Spinal cord (tissue), 10 donors: ENCODE measurements around the gene SPATA24. TPM values are rescaled to one million over a fixed set of nuclear protein-coding genes. Genes with fewer than 3 reads are reported as not detected.
"Not testable (repeated sequence)": the region's sequence is repeated elsewhere in the genome, so short reads cannot be mapped to it uniquely, and the experiment has no call there.

Source experiments
- DNase-seq, 6 donors: peaks; one replicate each; pipeline versions ENCODE4 v3.0.0 to v3.0.0-alpha.2; 2013 to 2015; ENCODE audit warnings: low spot score in 6 of 6, low read depth in 4 of 6
- H3K27ac ChIP-seq: one replicate; pipeline ENCODE4 v1.5.1; 2013; ENCODE audit warnings: low read depth, low read length, control low read depth
- H3K27me3 ChIP-seq: one replicate; pipeline ENCODE4 v1.6.1; 2013; ENCODE audit warnings: low read length; ENCODE audit not compliant: control insufficient read depth, insufficient read depth
- H3K36me3 ChIP-seq: one replicate; pipeline ENCODE4 v1.6.1; 2013; ENCODE audit warnings: low read length; ENCODE audit not compliant: control insufficient read depth, insufficient read depth
- H3K4me1 ChIP-seq: one replicate; pipeline ENCODE4 v1.6.1; 2013; ENCODE audit warnings: low read length; ENCODE audit not compliant: control insufficient read depth, insufficient read depth
- H3K4me3 ChIP-seq: one replicate; pipeline ENCODE4 v1.5.1; 2013; ENCODE audit warnings: low read depth, low read length, control low read depth
- H3K9me3 ChIP-seq: one replicate; pipeline ENCODE4 v1.6.1; 2013; ENCODE audit warnings: low read length; ENCODE audit not compliant: control insufficient read depth, insufficient read depth
- WGBS: methylation state at CpG from one replicate; pipeline ENCODE4 v1.1.5; 2013; ENCODE audit warnings: missing lambda C conversion rate; ENCODE audit not compliant: insufficient coverage; 5-methylcytosine and 5-hydroxymethylcytosine counted together
- polyA plus RNA-seq, 2 donors: library from polyadenylated mRNA; unstranded; fragments of 120-200 nt; gene quantifications; one replicate each; pipeline ENCODE4 v1.2.1, GENCODE V29; 2013; ENCODE audit not compliant: insufficient read length in 2 of 2
- total RNA-seq, 2 donors: library from RNA; depleted of rRNA in 1 of 2; stranded (reverse); fragments of 120-200 nt in 1 of 2; fragments of >200 nt in 1 of 2; gene quantifications; one replicate each; pipeline versions ENCODE4 v1.2.3 to v1.2.4, GENCODE V29; 2013 to 2014
- donor health status: healthy.

The SPATA24 gene
- total and polyA plus RNA-seq, 4 donors: 4.8 to 12.3 (median 9.6) TPM

GRCh38 chr5:139392324-139392677 lies 11.6 kb downstream of the SPATA24 start:
- H3K4me3 ChIP-seq: no peak overlapping the region
- no peak for DNase-seq
- no peak overlapping the region for H3K27ac ChIP-seq
- H3K9me3 ChIP-seq: no peaks in the 10 kb centered on the region
- H3K4me1 ChIP-seq: peaks cover 55% of the 10 kb centered on the region
- peaks cover 32% of the 10 kb centered on the region for H3K36me3 ChIP-seq
- 6% methylated on average over 36 of the region's 36 CpGs for WGBS
- peaks cover 49% of the 10 kb centered on the region for H3K27me3 ChIP-seq

- Histone ChIP-seq H3K27ac (no peak overlapping the region), H3K4me1 (peaks cover 55% of the 10 kb centered on the region), H3K36me3 (peaks cover 30% of the 10 kb centered on the region), H3K27me3 (peaks cover 50% of the 10 kb centered on the region), H3K9me3 (no peaks in the 10 kb centered on the region), H3K4me3 (no peak overlapping the region)
- no peak for DNase-seq
- 35% methylated on average over 31 of the region's 33 CpGs for WGBS
Observed at GRCh38 chr5:139391570-139392323, 12.1 kb downstream of the SPATA24 start.

- Histone ChIP-seq H3K4me3 (no peak overlapping the region), H3K27me3 (peaks cover 50% of the 10 kb centered on the region), H3K27ac (no peak overlapping the region), H3K36me3 (peaks cover 28% of the 10 kb centered on the region), H3K4me1 (peaks cover 54% of the 10 kb centered on the region), H3K9me3 (no peaks in the 10 kb centered on the region)
- DNase-seq: no peak
- 87% methylated on average over 8 of the region's 10 CpGs for WGBS
Observed at GRCh38 chr5:139390639-139391569, 13.0 kb downstream of the SPATA24 start.

GRCh38 chr5:139389701-139390638 lies 13.9 kb downstream of the SPATA24 start, which contains the start of gene MZB1:
TSS of gene MZB1 (minus strand) at chr5:139389913. CDS start at chr5:139389856, 57 bp downstream.
- Histone ChIP-seq H3K4me3 (no peak within 1 kb of the TSS), H3K9me3 (no peaks in the 10 kb centered on the region), H3K27ac (no peak within 1 kb of the TSS), H3K36me3 (peaks cover 28% of the 10 kb centered on the region), H3K27me3 (peaks cover 41% of the 10 kb centered on the region), H3K4me1 (peaks cover 46% of the 10 kb centered on the region)
- no peak for DNase-seq
- WGBS: 83% methylated on average over 9 of the region's 11 CpGs

- DNase-seq: no peak
- Histone ChIP-seq H3K4me1 (peaks cover 31% of the 10 kb centered on the region), H3K4me3 (no peak overlapping the region), H3K36me3 (peaks cover 28% of the 10 kb centered on the region), H3K27ac (no peak overlapping the region), H3K27me3 (peaks cover 24% of the 10 kb centered on the region), H3K9me3 (no peaks in the 10 kb centered on the region)
- 41% methylated on average over 7 of the region's 8 CpGs for WGBS
Observed at GRCh38 chr5:139388198-139388821, 15.6 kb downstream of the SPATA24 start.

- H3K9me3 ChIP-seq: no peaks in the 10 kb centered on the region
- WGBS: 74% methylated on average over 7 of the region's 10 CpGs
- peaks cover 18% of the 10 kb centered on the region for H3K27me3 ChIP-seq
- peaks cover 25% of the 10 kb centered on the region for H3K36me3 ChIP-seq
- no peak overlapping the region for H3K27ac ChIP-seq
- peaks cover 25% of the 10 kb centered on the region for H3K4me1 ChIP-seq
- H3K4me3 ChIP-seq: no peak overlapping the region
- no peak for DNase-seq
Observed at GRCh38 chr5:139387611-139388197, 16.2 kb downstream of the SPATA24 start.

GRCh38 chr5:139386956-139387355 lies 16.9 kb downstream of the SPATA24 start:
- H3K4me1 ChIP-seq: peaks cover 20% of the 10 kb centered on the region
- not testable (repeated sequence) for DNase-seq
- WGBS: 98% methylated on average over 6 of the region's 10 CpGs

GRCh38 chr5:139386050-139386438 lies 17.8 kb downstream of the SPATA24 start:
- WGBS: no CpG with 5 or more reads among the region's 5 CpGs
- H3K27ac ChIP-seq: no peak overlapping the region
- peaks cover 11% of the 10 kb centered on the region for H3K4me1 ChIP-seq
- no peaks in the 10 kb centered on the region for H3K9me3 ChIP-seq
- peaks cover 3% of the 10 kb centered on the region for H3K27me3 ChIP-seq
- H3K36me3 ChIP-seq: peaks cover 13% of the 10 kb centered on the region
- DNase-seq: no peak
- H3K4me3 ChIP-seq: no peak overlapping the region

More at GRCh38 chr5:139386956-139387355, 16.9 kb downstream of the SPATA24 start:
- Histone ChIP-seq H3K36me3 (peaks cover 22% of the 10 kb centered on the region), H3K27me3 (peaks cover 11% of the 10 kb centered on the region)
- not testable (repeated sequence) for H3K4me3 ChIP-seq, H3K9me3 ChIP-seq, H3K27ac ChIP-seq
